Right lobe of liver (tissue), 4 donors: ENCODE measurements around the gene GCK.

Experiments used
- POLR2A ChIP-seq: fragments of 450-650 bp; IDR thresholded peaks from one replicate; pipeline ENCODE4 v1.6.1; 2017; ENCODE audit warnings: antibody characterized with exemption, mild to moderate bottlenecking
- TF ChIP-seq, protein P1 (sequence below), 4 donors: fragments of 200-600 bp in 3 of 4; fragments of 450-650 bp in 1 of 4; IDR thresholded peaks; one replicate each; pipeline versions ENCODE4 v1.5.1 to v1.8.0; 2016 to 2022; ENCODE audit warnings: antibody characterized with exemption in 4 of 4, mild to moderate bottlenecking in 2 of 4
- donor health status: DM: no; HTN: no; CAD: no.
- donor health status: DM: no; HTN: no; CAD: no.
- donor health status: DM: no; HTN: yes; CAD: no.

DNA sequence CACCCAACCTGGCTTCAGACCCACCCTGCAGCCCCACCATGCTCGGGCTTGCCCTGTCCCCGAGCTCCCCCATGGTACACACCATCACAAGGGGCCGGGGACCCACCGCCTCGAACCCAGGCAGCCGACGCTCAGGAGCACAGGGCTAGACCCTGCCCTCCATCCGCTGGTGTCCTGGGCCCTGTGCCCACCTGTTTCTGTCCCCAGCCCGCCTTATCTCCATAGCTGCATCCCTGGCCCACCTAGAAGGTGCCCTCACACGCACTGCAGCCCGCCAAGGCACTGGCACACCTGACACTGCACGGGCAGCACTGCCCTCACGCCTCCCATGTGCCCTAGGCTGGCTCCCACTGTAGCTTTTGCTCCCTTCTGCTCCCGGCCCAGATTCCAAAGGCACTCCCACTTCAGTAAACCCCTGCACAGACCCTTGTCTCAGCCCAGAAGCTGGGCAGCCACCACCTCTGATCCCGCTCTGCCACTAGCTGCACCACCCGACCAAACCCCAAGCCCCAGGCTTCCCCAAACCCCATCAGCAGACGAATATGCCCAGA lies 28.7 kb upstream of the GCK start:
- TF ChIP-seq, protein P1, sequence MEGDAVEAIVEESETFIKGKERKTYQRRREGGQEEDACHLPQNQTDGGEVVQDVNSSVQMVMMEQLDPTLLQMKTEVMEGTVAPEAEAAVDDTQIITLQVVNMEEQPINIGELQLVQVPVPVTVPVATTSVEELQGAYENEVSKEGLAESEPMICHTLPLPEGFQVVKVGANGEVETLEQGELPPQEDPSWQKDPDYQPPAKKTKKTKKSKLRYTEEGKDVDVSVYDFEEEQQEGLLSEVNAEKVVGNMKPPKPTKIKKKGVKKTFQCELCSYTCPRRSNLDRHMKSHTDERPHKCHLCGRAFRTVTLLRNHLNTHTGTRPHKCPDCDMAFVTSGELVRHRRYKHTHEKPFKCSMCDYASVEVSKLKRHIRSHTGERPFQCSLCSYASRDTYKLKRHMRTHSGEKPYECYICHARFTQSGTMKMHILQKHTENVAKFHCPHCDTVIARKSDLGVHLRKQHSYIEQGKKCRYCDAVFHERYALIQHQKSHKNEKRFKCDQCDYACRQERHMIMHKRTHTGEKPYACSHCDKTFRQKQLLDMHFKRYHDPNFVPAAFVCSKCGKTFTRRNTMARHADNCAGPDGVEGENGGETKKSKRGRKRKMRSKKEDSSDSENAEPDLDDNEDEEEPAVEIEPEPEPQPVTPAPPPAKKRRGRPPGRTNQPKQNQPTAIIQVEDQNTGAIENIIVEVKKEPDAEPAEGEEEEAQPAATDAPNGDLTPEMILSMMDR (IDR thresholded peaks at IDR 0.05), result no peak
- no peak for TF ChIP-seq POLR2A
